Stomach (tissue), 9 donors: ENCODE results near the gene FAM193A. TPM values are rescaled to one million over a fixed set of nuclear protein-coding genes. Genes with fewer than 3 reads are reported as not detected.

Source experiments
- DNase-seq, 2 donors: peaks; one replicate each; pipeline versions ENCODE4 v3.0.0 to v3.0.0-alpha.2; 2013 to 2019
- H3K27ac ChIP-seq, 5 donors: fragments of 200-600 bp in 4 of 5; sonication (generic) in 4 of 5; one replicate each; pipeline ENCODE4 v1.5.1; 2013 to 2019; ENCODE audit warnings: mild to moderate bottlenecking in 1 of 5, moderate library complexity in 1 of 5
- H3K27me3 ChIP-seq, 3 donors: fragments of 200-600 bp; sonication (generic); one replicate each; pipeline ENCODE4 v1.5.1; 2017 to 2019; ENCODE audit warnings: mixed run types in 1 of 3
- H3K36me3 ChIP-seq, 4 donors: fragments of 200-600 bp; sonication (generic); 1 replicate in 3 of 4; 2 replicates in 1 of 4; pipeline ENCODE4 v1.5.1; 2016 to 2019
- H3K4me1 ChIP-seq, 4 donors: fragments of 200-600 bp; sonication (generic); one replicate each; pipeline ENCODE4 v1.5.1; 2016 to 2019
- H3K4me3 ChIP-seq, 4 donors: fragments of 200-600 bp; sonication (generic) in 3 of 4; one replicate each; pipeline ENCODE4 v1.5.1; 2016 to 2019; ENCODE audit warnings: mild to moderate bottlenecking in 1 of 4
- H3K9me3 ChIP-seq, 4 donors: fragments of 200-600 bp; sonication (generic); one replicate each; pipeline ENCODE4 v1.5.1; 2016 to 2019
- CTCF ChIP-seq, 7 experiments: fragments of 450-650 bp in 4 of 7; fragments of 200-600 bp in 3 of 7; sonication (generic) in 3 of 7; IDR thresholded peaks; one replicate each; pipeline ENCODE4 v1.5.1; 2016 to 2019; ENCODE audit warnings: antibody characterized with exemption in 7 of 7, control low read depth in 2 of 7, mild to moderate bottlenecking in 1 of 7
- EP300 ChIP-seq: sonication (generic); formaldehyde crosslinking; IDR thresholded peaks from one replicate; pipeline ENCODE4 v1.6.1; 2017; ENCODE audit warnings: antibody characterized with exemption
- POLR2A ChIP-seq, 4 donors: fragments of 450-650 bp; IDR thresholded peaks; one replicate each; pipeline ENCODE4 v1.6.1; 2016; ENCODE audit warnings: antibody characterized with exemption in 4 of 4, control low read depth in 2 of 4, mild to moderate bottlenecking in 1 of 4, moderate library complexity in 1 of 4
- POLR2AphosphoS5 ChIP-seq, 3 donors: sonication (generic); formaldehyde crosslinking; IDR thresholded peaks; one replicate each; pipeline ENCODE4 v1.6.1; 2016; ENCODE audit warnings: antibody characterized with exemption in 3 of 3
- WGBS, 5 donors: extraction: QIAGEN DNeasy Blood & Tissue Kit in 3 of 5; methylation state at CpG; one replicate each; pipeline versions ENCODE4 v1.1.5 to v1.1.7; 2013 to 2018; 5-methylcytosine and 5-hydroxymethylcytosine counted together
- intact Hi-C: fragments of 100-400 bp; cut with DNase I; formaldehyde crosslinking; loops from one replicate; pipeline ENCODE4 v1.15.1; 2023; ENCODE audit warnings: low total_unique reads
- polyA plus RNA-seq, 3 donors: library from polyadenylated mRNA; stranded (reverse); fragments of 200-250 nt; gene quantifications; one replicate each; pipeline ENCODE4 v1.2.3, GENCODE V29; 2013
- total RNA-seq, 5 donors: library from RNA; depleted of rRNA; stranded (reverse); fragments of >200 nt; gene quantifications; one replicate each; pipeline versions ENCODE4 v1.1.0 to v1.2.3, GENCODE V29; 2014 to 2016
- donor health status: healthy with polysubstance abuse.
- donor health status: Bipolar disorder and iron deficiency.
- donor health status: healthy.

The FAM193A gene
- total and polyA plus RNA-seq, 8 donors: 4.9 to 107 (median 26.0) TPM

DNA sequence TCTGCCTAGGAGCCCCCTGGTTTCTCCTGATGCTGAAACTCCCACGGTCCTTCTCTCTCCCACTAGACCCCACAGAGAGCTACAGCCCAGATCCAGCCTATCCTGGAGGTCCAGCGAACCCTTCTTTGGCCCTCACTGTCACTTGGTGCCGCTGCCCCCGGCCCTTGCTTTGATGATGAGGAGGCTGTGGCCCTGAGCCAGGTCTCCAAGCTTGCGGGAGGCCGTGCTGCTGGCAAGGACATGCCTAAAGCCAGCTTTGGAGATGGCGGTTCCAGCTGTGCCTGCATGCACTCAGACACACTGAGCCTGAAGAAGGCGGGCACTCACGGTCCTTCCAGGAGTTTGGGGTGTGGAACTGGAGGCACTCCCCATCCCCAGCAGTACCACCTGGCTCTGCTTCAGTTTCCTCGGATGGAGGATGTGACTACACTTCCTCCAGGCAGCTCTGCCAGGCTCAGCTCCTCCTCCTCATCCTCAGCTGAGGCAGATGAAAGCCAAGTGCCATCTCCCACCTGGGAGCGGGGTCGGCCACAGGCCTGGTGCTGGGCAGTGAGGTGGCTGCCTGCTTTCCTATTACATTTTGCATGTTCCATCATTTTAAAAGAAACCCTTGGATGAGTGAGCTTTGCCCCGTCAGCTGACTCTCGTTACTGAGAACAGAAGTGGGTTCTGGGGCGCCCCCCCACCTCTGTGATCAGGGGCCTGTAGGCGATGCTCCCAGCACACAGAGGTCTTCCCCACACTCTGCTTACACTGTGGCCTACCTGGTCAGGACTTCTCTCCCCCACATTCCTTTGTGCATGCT lies 210.6 kb downstream of the FAM193A start:
- no peak for DNase-seq
- H3K36me3 ChIP-seq: peaks cover 56 to 74% (median 59%) of the 10 kb centered on the region in 4 donors
- TF ChIP-seq POLR2A (IDR thresholded peaks at IDR 0.05): no peak
- H3K27me3 ChIP-seq: no peaks in the 10 kb centered on the region
- H3K27ac ChIP-seq: peak overlapping the region in 4 of 5 donors; percentile 29 to 65 (median 43)
- H3K9me3 ChIP-seq: no peaks in the 10 kb centered on the region
- WGBS, 5 donors: 80 to 86% (median 85%) methylated on average over 12 to 16 of the region's 16 CpGs
- intact Hi-C loops: no loop called here
- no peak overlapping the region for H3K4me3 ChIP-seq
- peaks cover 14 to 60% (median 28%) of the 10 kb centered on the region in 4 donors for H3K4me1 ChIP-seq

DNA sequence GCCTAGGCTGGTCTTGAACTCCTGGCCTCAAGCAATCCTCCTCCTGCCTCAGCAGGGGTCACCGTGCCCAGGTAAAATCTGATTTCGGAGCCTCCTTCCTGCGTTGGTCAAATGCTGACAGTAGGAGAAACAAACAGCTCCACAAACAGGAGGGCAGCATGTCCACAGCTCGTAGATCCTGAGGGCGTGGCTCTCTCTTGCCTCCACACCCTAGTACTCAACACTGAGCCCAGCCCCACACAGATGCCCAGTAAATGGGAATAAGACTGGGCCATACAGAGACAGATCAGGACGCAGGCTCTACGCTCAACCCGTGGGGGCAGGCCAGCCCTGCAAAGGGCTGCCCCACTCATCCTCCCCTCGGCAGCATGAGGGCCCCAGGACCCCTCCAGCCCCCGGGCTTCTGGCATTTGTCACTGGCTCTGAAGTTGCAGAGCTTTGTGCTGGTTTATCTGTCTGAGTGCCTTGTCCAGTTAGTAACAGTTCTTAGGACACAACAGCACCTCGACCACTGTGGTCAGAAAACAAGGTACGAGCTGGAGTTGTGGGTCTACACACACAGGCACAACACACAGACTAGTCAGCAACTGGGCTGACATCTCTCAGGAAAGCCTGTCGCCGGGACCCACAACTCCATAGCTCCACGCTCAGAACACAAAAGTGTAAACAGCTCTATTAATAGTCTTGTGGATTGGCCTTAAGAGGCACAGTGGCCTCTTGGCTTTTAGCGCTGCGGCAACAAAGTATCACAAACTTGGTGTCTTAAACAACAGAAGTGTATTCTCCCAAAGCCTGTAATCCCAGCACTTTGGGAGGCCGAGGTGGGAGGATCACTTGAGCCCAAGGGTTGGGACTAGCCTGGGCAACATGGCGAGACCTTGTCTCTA lies 214.5 kb downstream of the FAM193A start:
- H3K27ac ChIP-seq: peak overlapping the region in 2 of 5 donors; percentile 27 to 31
- H3K27me3 ChIP-seq: no peaks in the 10 kb centered on the region
- intact Hi-C loops: no loop called here
- peak in 1 of 2 donors; percentile 30 for DNase-seq
- 60 to 76% (median 69%) methylated on average over 18 to 19 of the region's 19 CpGs for WGBS, 5 donors
- no peaks in the 10 kb centered on the region for H3K9me3 ChIP-seq
- peaks cover 35 to 74% (median 50%) of the 10 kb centered on the region in 4 donors for H3K4me1 ChIP-seq
- no peak overlapping the region for H3K4me3 ChIP-seq
- H3K36me3 ChIP-seq: peaks cover 17 to 44% (median 25%) of the 10 kb centered on the region in 4 donors
- no peak for TF ChIP-seq EP300

- intact Hi-C loops: no loop called here
- Histone ChIP-seq H3K4me3 (no peak overlapping the region), H3K4me1 (peaks cover 34 to 66% (median 53%) of the 10 kb centered on the region in 4 donors), H3K9me3 (no peaks in the 10 kb centered on the region), H3K27me3 (no peaks in the 10 kb centered on the region), H3K27ac (no peak overlapping the region), H3K36me3 (peaks cover 0 to 23% (median 5%) of the 10 kb centered on the region in 4 donors)
- peak in 1 of 2 donors; percentile 32 for DNase-seq
- TF ChIP-seq CTCF (IDR thresholded peaks at IDR 0.05) (no peak), POLR2AphosphoS5 (IDR thresholded peaks at IDR 0.05) (no peak), POLR2A (IDR thresholded peaks at IDR 0.05) (no peak), EP300 (no peak)
- 71 to 90% (median 74%) methylated on average over 4 of the region's 4 CpGs for WGBS, 5 donors
These were observed 217.0 kb downstream of the FAM193A start for GRCh38 chr4:2753436-2753835.

GRCh38 chr4:2754848-2755819 lies 218.7 kb downstream of the FAM193A start:
- DNase-seq: peak in 1 of 2 donors; percentile 27
- Histone ChIP-seq H3K4me3 (peak overlapping the region; percentile 77 to 84 (median 82)), H3K9me3 (no peaks in the 10 kb centered on the region), H3K27me3 (no peaks in the 10 kb centered on the region), H3K4me1 (peaks cover 37 to 71% (median 55%) of the 10 kb centered on the region in 4 donors), H3K36me3 (peaks cover 0 to 20% (median 5%) of the 10 kb centered on the region in 4 donors), H3K27ac (peak overlapping the region; percentile 90 to 99 (median 95))
- TF ChIP-seq EP300 (no peak), POLR2AphosphoS5 (IDR thresholded peaks at IDR 0.05) (no peak), CTCF (IDR thresholded peaks at IDR 0.05) (no peak), POLR2A (IDR thresholded peaks at IDR 0.05) (no peak)
- intact Hi-C loops: no loop called here
- 26 to 46% (median 37%) methylated on average over 21 to 23 of the region's 23 CpGs for WGBS, 5 donors
